ENCODE results near the gene FAM83E.

GRCh38 chr19:48569814-48570213 lies 45.1 kb downstream of the FAM83E start:
- no peak for TF ChIP-seq POLR2AphosphoS5 (IDR thresholded peaks at IDR 0.05)
- TF ChIP-seq, protein P1, sequence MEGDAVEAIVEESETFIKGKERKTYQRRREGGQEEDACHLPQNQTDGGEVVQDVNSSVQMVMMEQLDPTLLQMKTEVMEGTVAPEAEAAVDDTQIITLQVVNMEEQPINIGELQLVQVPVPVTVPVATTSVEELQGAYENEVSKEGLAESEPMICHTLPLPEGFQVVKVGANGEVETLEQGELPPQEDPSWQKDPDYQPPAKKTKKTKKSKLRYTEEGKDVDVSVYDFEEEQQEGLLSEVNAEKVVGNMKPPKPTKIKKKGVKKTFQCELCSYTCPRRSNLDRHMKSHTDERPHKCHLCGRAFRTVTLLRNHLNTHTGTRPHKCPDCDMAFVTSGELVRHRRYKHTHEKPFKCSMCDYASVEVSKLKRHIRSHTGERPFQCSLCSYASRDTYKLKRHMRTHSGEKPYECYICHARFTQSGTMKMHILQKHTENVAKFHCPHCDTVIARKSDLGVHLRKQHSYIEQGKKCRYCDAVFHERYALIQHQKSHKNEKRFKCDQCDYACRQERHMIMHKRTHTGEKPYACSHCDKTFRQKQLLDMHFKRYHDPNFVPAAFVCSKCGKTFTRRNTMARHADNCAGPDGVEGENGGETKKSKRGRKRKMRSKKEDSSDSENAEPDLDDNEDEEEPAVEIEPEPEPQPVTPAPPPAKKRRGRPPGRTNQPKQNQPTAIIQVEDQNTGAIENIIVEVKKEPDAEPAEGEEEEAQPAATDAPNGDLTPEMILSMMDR (IDR thresholded peaks at IDR 0.05): no peak

Measured in upper lobe of left lung (tissue), 4 donors.